Neural progenitor cell (in vitro differentiated cells): ENCODE results near the gene CNIH2. TPM values are rescaled to one million over a fixed set of nuclear protein-coding genes. Genes with fewer than 3 reads are reported as not detected.

Experiments used
- DNase-seq: peaks from one replicate; pipeline ENCODE4 v3.0.0-alpha.2; 2016; ENCODE audit warnings: low spot score
- H2AFZ ChIP-seq: fragments of 200-600 bp; sonication (generic); replicated peaks from 2 replicates; pipeline ENCODE4 v1.6.1; 2016; ENCODE audit warnings: antibody characterized with exemption
- H3F3A ChIP-seq: fragments of 200-600 bp; sonication (generic); 2 replicates; pipeline ENCODE4 v1.6.1; 2016; ENCODE audit warnings: antibody characterized with exemption, low read depth
- H3K27ac ChIP-seq: fragments of 200-600 bp; sonication (generic); 2 replicates; pipeline ENCODE4 v1.5.1; 2016; ENCODE audit warnings: mild to moderate bottlenecking
- H3K27me3 ChIP-seq: fragments of 200-600 bp; sonication (generic); 2 replicates; pipeline ENCODE4 v1.6.1; 2016; ENCODE audit warnings: mild to moderate bottlenecking, moderate library complexity
- H3K36me3 ChIP-seq: fragments of 200-600 bp; sonication (generic); 2 replicates; pipeline ENCODE4 v1.5.1; 2016
- H3K4me1 ChIP-seq: fragments of 200-600 bp; sonication (generic); 2 replicates; pipeline ENCODE4 v1.6.1; 2016; ENCODE audit warnings: mixed run types
- H3K4me2 ChIP-seq: fragments of 200-600 bp; sonication (generic); 2 replicates; pipeline ENCODE4 v1.6.1; 2016
- H3K4me3 ChIP-seq: fragments of 200-600 bp; sonication (generic); 2 replicates; pipeline ENCODE4 v1.5.1; 2016
- H3K79me2 ChIP-seq: fragments of 200-600 bp; sonication (generic); 2 replicates; pipeline ENCODE4 v1.6.1; 2016; ENCODE audit warnings: low read depth
- H3K9ac ChIP-seq: fragments of 200-600 bp; sonication (generic); 2 replicates; pipeline ENCODE4 v1.6.1; 2016
- H3K9me3 ChIP-seq: fragments of 200-600 bp; sonication (generic); 2 replicates; pipeline ENCODE4 v1.5.1; 2016; ENCODE audit warnings: low read depth
- H4K20me1 ChIP-seq: fragments of 200-600 bp; sonication (generic); 2 replicates; pipeline ENCODE4 v1.6.1; 2016; ENCODE audit warnings: low read depth
- H3K27ac Mint-ChIP-seq: 3 replicates; pipeline ENCODE4 v1.8.0; 2021; ENCODE audit warnings: mixed read lengths
- H3K27me3 Mint-ChIP-seq: 2 replicates; pipeline ENCODE4 v1.8.0; 2022; ENCODE audit warnings: low read depth, mild to moderate bottlenecking, inconsistent platforms, moderate library complexity, mixed read lengths; ENCODE audit not compliant: insufficient read depth
- H3K36me3 Mint-ChIP-seq: 3 replicates; pipeline ENCODE4 v1.8.0; 2021; ENCODE audit warnings: mixed read lengths
- H3K4me1 Mint-ChIP-seq: 3 replicates; pipeline ENCODE4 v1.8.0; 2021; ENCODE audit warnings: mixed read lengths
- H3K4me3 Mint-ChIP-seq: 3 replicates; pipeline ENCODE4 v1.8.0; 2021; ENCODE audit warnings: mild to moderate bottlenecking, moderate library complexity, mixed read lengths
- H3K9me3 Mint-ChIP-seq: 3 replicates; pipeline ENCODE4 v1.8.0; 2020; ENCODE audit warnings: mixed read lengths
- CTCF ChIP-seq: fragments of 200-600 bp; sonication (generic); IDR thresholded peaks from 2 replicates; pipeline ENCODE4 v1.5.1; 2017; ENCODE audit warnings: antibody characterized with exemption, mild to moderate bottlenecking
- EZH2 ChIP-seq: fragments of 200-600 bp; sonication (generic); IDR thresholded peaks from 2 replicates; pipeline ENCODE4 v1.6.1; 2017; ENCODE audit warnings: antibody characterized with exemption, mild to moderate bottlenecking, moderate library complexity
- EZH2phosphoT487 ChIP-seq: fragments of 200-600 bp; sonication (generic); IDR thresholded peaks from 2 replicates; pipeline ENCODE4 v1.6.1; 2017; ENCODE audit warnings: antibody characterized with exemption
- total RNA-seq: library from RNA; depleted of rRNA; stranded (reverse); fragments of >200 nt; gene quantifications from 2 replicates; pipeline ENCODE4 v1.2.3, GENCODE V29; 2015; ENCODE audit warnings: low replicate concordance

Gene CNIH2
- total RNA-seq, 1 donor from 2014 or later, result 5.7 TPM

GRCh38 chr11:66289548-66290329 lies 11.8 kb downstream of the CNIH2 start:
- H3K9ac ChIP-seq, result no peak overlapping the region
- H3K27me3 ChIP-seq, result peaks cover 49% of the 10 kb centered on the region
- H3K4me1 ChIP-seq, result peaks cover 5% of the 10 kb centered on the region
- no peaks in the 10 kb centered on the region for H3K9me3 ChIP-seq
- DNase-seq, result peak; percentile 92
- peak overlapping the region; percentile 81 for H3K4me3 ChIP-seq
- TF ChIP-seq EZH2phosphoT487 (no peak), EZH2 (peak; percentile 28)
- no peaks in the 10 kb centered on the region for H3K36me3 Mint-ChIP-seq
- H3K4me3 Mint-ChIP-seq, result peak overlapping the region; percentile 98
- peaks cover 8% of the 10 kb centered on the region for H3K79me2 ChIP-seq
- no peaks in the 10 kb centered on the region for H3K36me3 ChIP-seq
- H3K4me2 ChIP-seq, result peak overlapping the region; percentile 78
- peaks cover 5% of the 10 kb centered on the region for H3K9me3 Mint-ChIP-seq
- peaks cover 38% of the 10 kb centered on the region for H3K4me1 Mint-ChIP-seq
- H3F3A ChIP-seq, result peaks cover 19% of the 10 kb centered on the region
- H2AFZ ChIP-seq, result no peak overlapping the region
- peaks cover 37% of the 10 kb centered on the region for H4K20me1 ChIP-seq
- peak overlapping the region; percentile 27 for H3K27ac ChIP-seq
- peaks cover 39% of the 10 kb centered on the region for H3K27me3 Mint-ChIP-seq
- no peak overlapping the region for H3K27ac Mint-ChIP-seq

- H3K79me2 ChIP-seq, result peaks cover 8% of the 10 kb centered on the region
- H4K20me1 ChIP-seq, result peaks cover 37% of the 10 kb centered on the region
- H3K4me3 Mint-ChIP-seq, result peak overlapping the region; percentile 98
- H3K36me3 ChIP-seq, result no peaks in the 10 kb centered on the region
- peaks cover 39% of the 10 kb centered on the region for H3K27me3 Mint-ChIP-seq
- peaks cover 5% of the 10 kb centered on the region for H3K9me3 Mint-ChIP-seq
- H3K27ac Mint-ChIP-seq, result no peak overlapping the region
- H2AFZ ChIP-seq, result no peak overlapping the region
- H3K4me1 ChIP-seq, result peaks cover 5% of the 10 kb centered on the region
- no peak overlapping the region for H3K4me2 ChIP-seq
- no peak for DNase-seq
- no peak overlapping the region for H3K9ac ChIP-seq
- no peak overlapping the region for H3K27ac ChIP-seq
- no peak for TF ChIP-seq CTCF
- no peak for TF ChIP-seq EZH2
- TF ChIP-seq EZH2phosphoT487, result no peak
- H3F3A ChIP-seq, result peaks cover 19% of the 10 kb centered on the region
- H3K4me1 Mint-ChIP-seq, result peaks cover 35% of the 10 kb centered on the region
- H3K36me3 Mint-ChIP-seq, result no peaks in the 10 kb centered on the region
- no peaks in the 10 kb centered on the region for H3K9me3 ChIP-seq
- H3K4me3 ChIP-seq, result no peak overlapping the region
- H3K27me3 ChIP-seq, result peaks cover 49% of the 10 kb centered on the region
Measured at GRCh38 chr11:66290330-66290621, 12.3 kb downstream of the CNIH2 start.

- no peak overlapping the region for H3K27ac ChIP-seq
Measured at GRCh38 chr11:66291303-66291705, 13.3 kb downstream of the CNIH2 start.

More at GRCh38 chr11:66291303-66291705, 13.3 kb downstream of the CNIH2 start:
- Histone ChIP-seq H3K79me2 (peaks cover 8% of the 10 kb centered on the region), H3K4me3 (peak overlapping the region; percentile 27), H3K36me3 (no peaks in the 10 kb centered on the region), H3K4me1 (peaks cover 5% of the 10 kb centered on the region), H3K9ac (no peak overlapping the region), H3K9me3 (no peaks in the 10 kb centered on the region), H3K27me3 (peaks cover 49% of the 10 kb centered on the region), H2AFZ (no peak overlapping the region), H4K20me1 (peaks cover 37% of the 10 kb centered on the region), H3K4me2 (peak overlapping the region; percentile 89), H3F3A (peaks cover 19% of the 10 kb centered on the region)
- H3K27me3 Mint-ChIP-seq, result peaks cover 39% of the 10 kb centered on the region
- TF ChIP-seq EZH2 (peak; percentile 76), CTCF (no peak), EZH2phosphoT487 (peak; percentile 45)
- DNase-seq, result no peak
- peak overlapping the region; percentile 98 for H3K4me3 Mint-ChIP-seq
- no peaks in the 10 kb centered on the region for H3K36me3 Mint-ChIP-seq
- peaks cover 34% of the 10 kb centered on the region for H3K4me1 Mint-ChIP-seq
- no peak overlapping the region for H3K27ac Mint-ChIP-seq
- peaks cover 5% of the 10 kb centered on the region for H3K9me3 Mint-ChIP-seq
